Smooth muscle cell of the brain vasculature (primary cell): ENCODE results near the gene SCRT2.

Source experiments
- DNase-seq: peaks from one replicate; pipeline ENCODE4 v3.0.0-alpha.2; 2012; ENCODE audit warnings: low read depth, low spot score

SCRT2 gene

GRCh38 chr20:672963-673602 lies 2.5 kb downstream of the SCRT2 start:
- DNase-seq: no peak

DNA sequence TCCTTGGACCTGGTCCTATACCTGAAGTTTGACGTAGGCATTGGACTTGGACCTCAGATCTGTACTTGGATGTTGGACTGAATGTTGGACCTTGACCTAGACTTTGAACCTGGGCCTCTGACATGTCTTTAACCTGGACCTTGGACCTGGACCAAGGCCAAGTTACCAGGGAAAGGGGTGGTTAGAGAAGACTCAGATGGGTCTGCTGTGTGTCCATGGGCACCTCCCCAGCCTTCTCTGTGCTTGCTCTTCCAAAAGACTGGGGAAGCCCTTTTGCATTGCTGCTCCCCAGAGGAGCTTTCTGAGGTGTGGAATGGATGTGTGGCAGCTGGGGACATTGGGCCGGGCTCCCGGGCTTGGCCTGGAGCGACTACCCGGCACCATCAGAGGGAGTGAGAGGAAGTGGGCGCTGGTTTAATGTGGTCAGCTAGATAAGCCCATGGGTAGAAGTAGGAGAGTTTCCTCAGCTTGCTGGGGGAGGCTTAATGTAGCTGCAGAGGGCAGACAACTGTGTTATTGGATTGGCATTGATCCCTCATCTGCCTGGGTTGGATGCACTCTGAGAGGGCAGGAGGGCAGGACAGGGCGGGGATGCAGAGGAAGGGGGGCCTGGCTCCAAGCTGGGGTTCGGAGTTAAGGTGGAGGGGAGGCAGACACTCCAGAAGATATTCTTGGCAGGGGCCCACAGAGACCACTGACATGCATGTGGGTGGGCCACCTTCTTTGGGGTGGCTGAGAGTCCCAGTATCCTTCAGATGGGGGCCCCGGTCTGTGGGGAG lies 4.2 kb downstream of the SCRT2 start:
- DNase-seq: no peak

- no peak for DNase-seq
Observed at GRCh38 chr20:669573-669972, 6.0 kb downstream of the SCRT2 start.

DNA sequence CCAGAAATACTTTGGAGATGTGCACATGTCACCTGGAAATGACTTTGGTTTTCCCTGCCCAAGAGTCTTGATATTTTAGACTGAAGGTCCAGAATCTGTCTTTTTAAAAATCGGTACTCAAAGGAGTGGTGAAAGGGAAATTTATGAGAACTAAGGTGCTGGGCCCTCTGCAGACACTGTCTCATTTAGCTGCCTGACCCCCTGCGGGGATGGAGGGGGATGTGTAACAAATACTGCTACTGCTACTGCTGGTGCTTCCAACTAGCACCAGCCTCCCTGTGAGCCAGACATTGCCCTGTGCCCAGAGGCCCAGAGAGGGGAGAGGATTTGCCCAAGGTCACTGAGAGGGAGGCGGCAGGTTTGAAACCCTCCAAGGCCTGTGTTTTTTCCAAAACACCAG lies 7.0 kb downstream of the SCRT2 start:
- DNase-seq: no peak

DNA sequence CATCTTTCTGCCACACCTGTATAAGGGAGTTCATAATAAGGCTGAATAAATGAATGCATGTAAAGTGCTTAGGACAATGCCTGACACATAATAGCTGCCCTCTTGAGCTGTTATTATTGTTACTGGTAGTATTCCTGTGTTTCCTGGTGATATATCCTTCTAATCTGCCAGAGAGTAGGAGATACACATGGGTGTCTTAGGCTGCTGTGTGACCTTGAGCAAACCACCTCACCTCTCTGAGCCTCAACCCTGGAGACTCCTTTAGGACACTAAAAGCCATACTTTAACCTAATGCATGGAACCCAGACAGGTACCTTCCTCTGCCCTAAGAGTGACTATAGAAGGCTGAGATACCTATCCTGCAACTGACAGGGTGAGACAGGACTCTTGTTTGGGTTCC lies 7.6 kb downstream of the SCRT2 start:
- DNase-seq: no peak

DNA sequence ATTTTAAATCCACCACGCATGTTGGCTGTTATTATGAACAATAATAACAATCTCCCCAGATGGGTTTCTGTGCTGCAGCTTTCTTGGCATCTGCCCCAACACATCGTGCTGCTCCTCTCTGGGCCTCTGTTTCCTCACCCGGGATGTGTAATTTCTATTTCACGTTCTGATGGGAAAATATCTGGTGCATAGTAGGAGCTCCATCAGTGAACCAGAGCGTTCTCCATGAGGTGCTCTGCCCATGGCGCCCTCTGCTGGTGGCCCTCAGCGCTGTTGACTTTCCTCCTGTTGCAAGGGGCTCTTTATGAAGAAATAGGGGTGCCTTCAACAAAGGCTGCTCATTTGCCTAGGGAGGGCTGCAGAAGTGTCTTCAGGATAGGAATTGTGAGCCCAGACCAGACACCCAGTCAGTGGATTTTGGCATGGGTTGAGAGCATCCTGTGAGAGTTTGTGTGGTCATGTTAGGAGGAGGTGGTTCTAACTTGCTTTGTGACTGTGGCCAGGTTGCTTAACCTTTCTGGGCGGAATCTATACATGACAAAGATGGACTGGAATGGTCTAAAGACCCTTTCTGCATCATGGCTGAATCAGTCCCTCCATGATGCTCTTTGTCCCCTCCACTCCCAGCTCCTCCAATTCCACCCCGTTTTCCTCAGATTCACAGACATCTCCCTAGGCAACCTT lies 8.1 kb downstream of the SCRT2 start:
- DNase-seq: no peak

DNA sequence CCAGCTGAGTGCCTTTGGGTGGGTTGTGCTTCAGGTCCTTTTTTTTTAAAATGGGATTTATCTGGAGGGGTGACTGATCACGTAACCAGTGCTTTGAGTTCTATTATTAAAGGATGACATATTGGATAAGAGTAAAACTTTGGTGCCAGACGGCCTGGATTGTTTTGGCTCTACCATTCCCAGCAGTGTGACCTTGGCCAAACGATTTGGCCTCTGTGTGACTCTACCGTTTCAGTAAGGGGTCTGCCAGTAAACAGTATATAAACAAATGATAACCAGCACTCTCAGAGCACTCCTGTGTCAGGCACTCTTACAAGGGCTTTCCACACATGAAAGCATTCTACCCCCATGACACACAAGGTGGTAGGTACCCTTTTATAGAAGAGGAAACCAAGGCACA lies 8.7 kb downstream of the SCRT2 start:
- no peak for DNase-seq

DNA sequence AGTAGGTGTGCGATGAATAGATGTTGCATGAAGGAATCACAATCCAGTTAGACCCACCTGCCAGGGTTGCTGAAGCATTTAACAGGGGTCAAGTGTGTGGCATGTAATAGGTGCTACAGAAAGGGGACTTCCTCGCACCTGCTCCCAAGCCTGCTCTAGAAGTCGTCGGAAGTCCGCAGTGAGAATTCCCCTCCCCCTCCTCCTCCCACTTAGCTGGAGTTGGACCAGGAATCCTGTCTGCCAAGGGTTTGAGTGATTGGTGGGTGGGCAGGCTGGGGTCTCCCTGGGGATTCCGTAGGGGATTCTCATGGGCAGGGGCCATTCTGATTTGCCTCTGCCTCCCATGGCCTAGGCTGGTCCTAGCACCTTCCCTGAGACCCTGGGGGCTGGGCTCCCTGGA lies 10.3 kb downstream of the SCRT2 start:
- no peak for DNase-seq

- no peak for DNase-seq
Observed at GRCh38 chr20:664576-664975, 11.0 kb downstream of the SCRT2 start.

- DNase-seq: no peak
Observed at GRCh38 chr20:664151-664550, 11.5 kb downstream of the SCRT2 start.

DNA sequence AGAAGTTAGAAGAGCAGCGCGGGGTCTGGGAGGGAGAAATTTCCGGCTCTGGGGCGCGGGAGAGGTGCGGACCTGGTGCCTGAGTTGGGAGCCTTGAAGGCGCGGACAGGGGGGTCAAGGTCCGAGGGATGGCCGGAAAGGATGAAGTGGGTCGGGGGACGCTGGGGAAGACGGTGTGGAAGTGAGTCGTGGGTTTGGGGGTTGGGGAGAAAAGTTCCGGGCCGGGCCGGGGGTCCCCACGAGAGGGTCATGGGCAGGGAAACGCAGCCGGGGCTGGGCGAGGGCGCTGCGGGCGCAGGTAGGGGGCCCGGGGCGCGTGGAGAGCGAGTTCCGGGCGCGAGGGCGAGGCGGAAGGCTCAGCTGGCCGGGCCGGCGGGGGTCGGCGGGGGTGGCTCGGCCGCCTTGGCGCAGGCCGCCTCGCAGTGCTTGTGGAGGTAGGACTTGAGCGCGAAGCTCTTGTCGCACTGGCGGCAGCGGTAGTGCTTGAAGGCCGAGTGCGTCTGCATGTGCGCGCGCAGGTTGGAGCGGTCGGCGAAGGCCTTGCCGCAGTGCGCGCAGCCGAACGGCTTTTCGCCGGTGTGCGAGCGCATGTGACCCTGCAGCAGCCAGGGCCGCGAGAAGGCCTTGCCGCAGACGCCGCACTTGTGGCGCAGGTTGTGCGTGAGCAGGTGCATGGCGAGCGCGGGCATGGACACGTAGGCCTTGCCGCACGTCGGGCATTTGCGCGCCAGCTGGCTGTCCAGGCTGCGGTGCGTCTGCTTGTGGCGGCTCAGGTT lies 12.1 kb downstream of the SCRT2 start:
- no peak for DNase-seq

DNA sequence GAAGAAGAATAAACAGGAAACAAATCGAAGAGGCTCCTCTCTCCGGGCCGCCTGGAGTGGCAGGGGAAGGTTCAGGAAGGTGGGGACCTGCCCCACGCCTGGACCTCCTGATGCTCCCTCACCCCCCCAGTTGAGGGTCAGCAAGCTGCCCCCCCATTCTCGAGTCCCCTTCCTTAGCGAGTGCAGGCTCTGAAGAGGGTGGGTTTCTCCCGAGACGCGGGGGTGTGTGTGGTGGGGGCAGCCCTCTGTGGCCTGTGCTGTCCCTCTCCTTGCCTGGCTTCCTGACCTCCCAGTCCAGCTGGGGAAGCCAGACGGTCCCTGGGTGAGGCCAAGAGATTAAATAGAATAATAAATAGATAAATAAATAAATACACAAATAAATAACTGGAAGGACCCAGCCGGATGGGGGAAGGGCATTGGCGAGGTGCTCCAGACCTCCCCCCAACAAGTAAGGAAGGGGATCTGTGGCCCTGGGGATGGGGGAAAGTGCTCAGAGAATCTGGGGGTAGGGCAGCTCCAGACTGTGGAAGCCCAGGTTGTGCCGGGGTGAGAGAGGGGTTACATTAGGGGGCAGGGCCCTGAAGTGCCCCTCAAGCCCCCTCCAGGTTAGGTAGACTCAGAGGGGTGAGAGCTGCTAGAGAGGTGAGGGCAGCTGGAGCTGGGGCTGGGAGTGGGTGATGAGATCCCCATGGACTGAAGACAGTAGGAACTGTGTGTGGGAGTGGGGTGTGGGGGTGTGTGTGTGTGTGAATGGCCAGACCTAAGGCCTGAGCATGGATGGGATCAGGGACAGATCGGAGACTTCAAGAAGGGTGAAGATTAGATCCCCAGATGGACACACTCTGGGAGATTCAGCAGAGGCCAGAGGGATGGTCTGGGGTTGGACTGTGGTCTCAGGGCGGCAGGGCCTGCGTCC lies 13.1 kb downstream of the SCRT2 start:
- no peak for DNase-seq

DNA sequence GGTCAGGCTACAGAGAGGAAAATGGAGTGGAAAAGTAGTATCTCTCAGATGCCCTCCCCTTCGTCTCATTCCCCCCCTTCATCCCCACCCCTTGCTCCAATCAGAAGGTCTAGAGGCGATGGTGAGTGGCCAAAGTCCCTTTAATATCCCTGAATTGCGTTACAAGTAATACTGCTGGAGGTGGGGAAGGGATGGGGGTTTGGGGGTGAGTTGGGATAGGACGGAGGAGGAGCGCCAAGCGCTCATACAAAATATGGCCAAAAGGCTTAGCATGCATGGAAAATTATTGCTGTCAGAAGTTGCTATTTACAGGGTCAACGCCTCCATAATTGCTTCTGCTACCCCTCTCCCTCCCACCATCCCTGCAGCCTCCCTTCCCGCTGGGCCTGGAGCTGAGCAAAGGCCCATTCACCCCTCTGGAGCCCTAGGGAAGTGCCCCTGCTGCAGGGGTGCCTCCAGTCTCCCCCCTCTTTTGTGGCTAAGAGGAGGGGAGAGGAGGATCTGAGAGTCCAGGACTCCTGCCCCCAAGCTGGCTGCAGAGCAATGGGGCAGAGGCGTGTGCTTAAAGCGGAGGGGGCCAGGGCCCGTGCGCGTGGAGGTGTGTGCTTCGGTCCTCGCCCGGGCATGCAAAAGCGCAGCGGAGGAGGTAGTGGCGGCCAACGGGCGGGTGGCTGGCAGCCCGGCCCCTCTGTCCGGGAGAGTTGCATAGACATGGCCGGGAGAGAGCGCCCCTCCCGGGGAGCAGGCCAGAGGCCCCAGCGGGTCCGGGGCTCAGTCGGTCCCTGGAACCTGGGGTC lies 13.9 kb downstream of the SCRT2 start:
- no peak for DNase-seq

- DNase-seq: no peak
Observed at GRCh38 chr20:658731-659291, 16.8 kb downstream of the SCRT2 start.

DNA sequence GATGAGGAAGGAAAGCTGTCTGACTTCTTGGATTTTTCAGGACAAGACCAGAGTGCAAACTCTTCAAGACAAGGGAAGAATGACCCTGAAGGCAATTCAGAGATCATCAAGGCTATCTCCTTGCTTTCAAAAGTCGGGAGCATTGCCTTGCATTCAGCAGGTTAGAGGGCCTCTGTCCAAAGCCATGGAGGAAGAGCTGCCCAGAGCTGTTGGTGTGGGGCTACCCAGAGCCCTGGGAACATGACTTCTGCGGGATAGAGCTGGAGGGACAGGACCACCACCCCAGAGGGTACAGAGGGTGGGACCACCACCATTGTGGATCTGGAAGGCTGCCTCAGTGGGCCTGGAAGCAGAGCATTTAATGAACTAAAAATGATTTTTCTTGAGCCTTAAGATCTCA lies 17.4 kb downstream of the SCRT2 start:
- DNase-seq: no peak

- no peak for DNase-seq
Observed at GRCh38 chr20:655726-656624, 19.6 kb downstream of the SCRT2 start.

GRCh38 chr20:654417-654750 lies 21.2 kb downstream of the SCRT2 start:
- DNase-seq: no peak

GRCh38 chr20:653590-654416 lies 21.8 kb downstream of the SCRT2 start:
- DNase-seq: no peak
